ENCODE measurements around the gene FAM8A1. TPM values are rescaled to one million over a fixed set of nuclear protein-coding genes. Genes with fewer than 3 reads are reported as not detected.
A peak's percentile ranks its signal among the peaks of the same experiment; 100 is the strongest.

Gene FAM8A1
- total RNA-seq, 1 donor from 2014 or later = 18.8 TPM

- DNase-seq = no peak
- no peak for ATAC-seq
- intact Hi-C loops (cut with micrococcal nuclease) = no loop called here
Observed at GRCh38 chr6:17650656-17651309, 50.7 kb downstream of the FAM8A1 start.

DNA sequence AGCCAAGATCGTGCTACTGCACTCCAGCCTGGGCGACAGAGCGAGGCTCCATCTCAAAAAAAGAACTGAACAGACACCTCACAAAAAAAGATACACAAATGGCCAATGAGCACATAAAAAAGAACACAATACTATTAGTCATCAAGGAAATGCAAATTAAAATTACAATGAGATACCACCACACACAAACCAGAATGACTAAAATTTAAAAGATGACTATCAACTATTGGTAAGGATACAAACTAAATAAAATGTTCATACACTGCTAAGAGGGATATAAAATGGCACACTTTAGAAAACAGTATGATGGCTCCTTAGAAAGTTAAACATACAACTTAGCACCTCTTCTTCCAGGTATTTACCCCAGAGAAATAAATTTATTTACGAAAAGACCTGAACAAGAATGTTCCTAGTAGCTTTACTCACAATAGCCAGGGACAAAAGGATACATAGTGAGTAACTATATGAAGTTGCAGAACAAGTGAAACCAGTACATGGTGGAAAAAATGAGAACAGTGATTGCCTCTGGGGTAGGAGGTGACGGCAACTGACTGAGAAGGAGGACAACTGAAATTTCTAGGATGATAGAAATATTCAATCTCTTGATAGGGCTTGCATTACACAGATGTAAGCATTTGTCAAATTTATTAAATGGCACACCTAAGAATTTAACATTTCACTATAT is 53.2 kb downstream of the FAM8A1 start:
- intact Hi-C loops (cut with micrococcal nuclease) = no loop called here
- ATAC-seq (no peak), DNase-seq (no peak)

GRCh38 chr6:17656092-17656491 is 56.0 kb downstream of the FAM8A1 start:
- DNase-seq = no peak
- ATAC-seq = peak; percentile 45
- intact Hi-C loops (cut with micrococcal nuclease) = no loop called here

GRCh38 chr6:17656644-17657043 is 56.5 kb downstream of the FAM8A1 start:
- DNase-seq (no peak), ATAC-seq (no peak)
- intact Hi-C loops (cut with micrococcal nuclease) = no loop called here

Other genes with a start within 250 kb of the FAM8A1 start
- 129 TPM for gene CAP2, start 206.7 kb upstream of the FAM8A1 start, total RNA-seq
- gene NUP153, start 106.6 kb downstream of the FAM8A1 start, total RNA-seq = 24.3 TPM